ENCODE results near the gene SCAPER. TPM values are rescaled to one million over a fixed set of nuclear protein-coding genes. Genes with fewer than 3 reads are reported as not detected.
"Not testable (repeated sequence)": the region's sequence is repeated elsewhere in the genome, so short reads cannot be mapped to it uniquely, and the experiment has no call there.

SCAPER gene
- polyA plus RNA-seq, 4 donors: 21.6 to 29.0 (median 26.0) TPM

GRCh38 chr15:76510663-76511062 is 394.5 kb downstream of the SCAPER start:
- not testable (repeated sequence) for DNase-seq (ENCODE audit: low read depth in 4 of 4, low spot score in 3 of 4)

GRCh38 chr15:76503804-76504203 is 401.3 kb downstream of the SCAPER start:
- no peak for DNase-seq (ENCODE audit: low read depth in 4 of 4, low spot score in 3 of 4)

- DNase-seq (ENCODE audit: low read depth in 4 of 4, low spot score in 3 of 4): no peak
Observed at GRCh38 chr15:76503121-76503520, 402.0 kb downstream of the SCAPER start.

GRCh38 chr15:76502678-76503077 is 402.5 kb downstream of the SCAPER start:
- no peak for DNase-seq (ENCODE audit: low read depth in 4 of 4, low spot score in 3 of 4)

- DNase-seq (ENCODE audit: low read depth in 4 of 4, low spot score in 3 of 4): not testable (repeated sequence)
Observed at GRCh38 chr15:76502185-76502584, 403.0 kb downstream of the SCAPER start.

GRCh38 chr15:76501726-76502125 is 403.4 kb downstream of the SCAPER start:
- no peak for DNase-seq (ENCODE audit: low read depth in 4 of 4, low spot score in 3 of 4)

GRCh38 chr15:76501011-76501410 is 404.1 kb downstream of the SCAPER start:
- no peak for DNase-seq (ENCODE audit: low read depth in 4 of 4, low spot score in 3 of 4)

GRCh38 chr15:76495487-76495886 is 409.7 kb downstream of the SCAPER start:
- DNase-seq (ENCODE audit: low read depth in 4 of 4, low spot score in 3 of 4): no peak

- no peak for DNase-seq (ENCODE audit: low read depth in 4 of 4, low spot score in 3 of 4)
Observed at GRCh38 chr15:76492538-76492937, 412.6 kb downstream of the SCAPER start.

- DNase-seq (ENCODE audit: low read depth in 4 of 4, low spot score in 3 of 4): no peak
Observed at GRCh38 chr15:76483752-76484151, 421.4 kb downstream of the SCAPER start.

GRCh38 chr15:76483018-76483417 is 422.1 kb downstream of the SCAPER start:
- no peak for DNase-seq (ENCODE audit: low read depth in 4 of 4, low spot score in 3 of 4)

- no peak for DNase-seq (ENCODE audit: low read depth in 4 of 4, low spot score in 3 of 4)
Observed at GRCh38 chr15:76480267-76480666, 424.9 kb downstream of the SCAPER start.

GRCh38 chr15:76470691-76471090 is 434.4 kb downstream of the SCAPER start:
- no peak for DNase-seq (ENCODE audit: low read depth in 4 of 4, low spot score in 3 of 4)

- no peak for DNase-seq (ENCODE audit: low read depth in 4 of 4, low spot score in 3 of 4)
Observed at GRCh38 chr15:76468722-76469121, 436.4 kb downstream of the SCAPER start.

GRCh38 chr15:76467136-76467535 is 438.0 kb downstream of the SCAPER start:
- no peak for DNase-seq (ENCODE audit: low read depth in 4 of 4, low spot score in 3 of 4)

- no peak for DNase-seq (ENCODE audit: low read depth in 4 of 4, low spot score in 3 of 4)
Observed at GRCh38 chr15:76465728-76466127, 439.4 kb downstream of the SCAPER start.

GRCh38 chr15:76464247-76464646 is 440.9 kb downstream of the SCAPER start:
- no peak for DNase-seq (ENCODE audit: low read depth in 4 of 4, low spot score in 3 of 4)

GRCh38 chr15:76460871-76461270 is 444.3 kb downstream of the SCAPER start:
- no peak for DNase-seq (ENCODE audit: low read depth in 4 of 4, low spot score in 3 of 4)

- no peak for DNase-seq (ENCODE audit: low read depth in 4 of 4, low spot score in 3 of 4)
Observed at GRCh38 chr15:76460347-76460746, 444.8 kb downstream of the SCAPER start.

- no peak for DNase-seq (ENCODE audit: low read depth in 4 of 4, low spot score in 3 of 4)
Observed at GRCh38 chr15:76451540-76451939, 453.6 kb downstream of the SCAPER start.

- DNase-seq (ENCODE audit: low read depth in 4 of 4, low spot score in 3 of 4): no peak
Observed at GRCh38 chr15:76449455-76449854, 455.7 kb downstream of the SCAPER start.

GRCh38 chr15:76448755-76449154 is 456.4 kb downstream of the SCAPER start:
- no peak for DNase-seq (ENCODE audit: low read depth in 4 of 4, low spot score in 3 of 4)

- DNase-seq (ENCODE audit: low read depth in 4 of 4, low spot score in 3 of 4): no peak
Observed at GRCh38 chr15:76447728-76448441, 457.3 kb downstream of the SCAPER start.

All from left renal pelvis (tissue), 4 donors.